Uterus (tissue), 4 donors: ENCODE data around the gene PUSL1. TPM values are rescaled to one million over a fixed set of nuclear protein-coding genes. Genes with fewer than 3 reads are reported as not detected.

Experiments used
- DNase-seq, 2 donors: peaks; one replicate each; pipeline ENCODE4 v3.0.0-alpha.2; 2019 to 2020
- H3K27ac ChIP-seq, 2 donors: fragments of 200-600 bp; sonication (generic); 1 replicate in 1 of 2; 2 replicates in 1 of 2; pipeline ENCODE4 v1.5.1; 2016 to 2018
- H3K27me3 ChIP-seq, 2 donors: fragments of 200-600 bp; sonication (generic); one replicate each; pipeline ENCODE4 v1.5.1; 2018 to 2019; ENCODE audit warnings: control low read depth in 1 of 2
- H3K36me3 ChIP-seq, 2 donors: fragments of 200-600 bp; sonication (generic); one replicate each; pipeline ENCODE4 v1.5.1; 2019; ENCODE audit warnings: control low read depth in 1 of 2
- H3K4me1 ChIP-seq, 2 donors: fragments of 200-600 bp; sonication (generic); one replicate each; pipeline ENCODE4 v1.5.1; 2018 to 2019; ENCODE audit warnings: control low read depth in 1 of 2
- H3K4me3 ChIP-seq, 2 donors: fragments of 200-600 bp; sonication (generic); 1 replicate in 1 of 2; 2 replicates in 1 of 2; pipeline ENCODE4 v1.5.1; 2018 to 2019; ENCODE audit warnings: mild to moderate bottlenecking in 1 of 2
- H3K9me3 ChIP-seq, 2 donors: fragments of 200-600 bp; sonication (generic); one replicate each; pipeline ENCODE4 v1.5.1; 2019; ENCODE audit warnings: control low read depth in 1 of 2
- CTCF ChIP-seq, 4 experiments: fragments of 200-600 bp in 2 of 4; fragments of 450-650 bp in 2 of 4; sonication (generic) in 2 of 4; IDR thresholded peaks; one replicate each; pipeline ENCODE4 v1.5.1; 2016 to 2019; ENCODE audit warnings: antibody characterized with exemption in 4 of 4, mild to moderate bottlenecking in 2 of 4, moderate library complexity in 1 of 4
- POLR2A ChIP-seq, 2 donors: fragments of 450-650 bp; IDR thresholded peaks; one replicate each; pipeline ENCODE4 v1.6.1; 2016; ENCODE audit warnings: antibody characterized with exemption in 2 of 2, mild to moderate bottlenecking in 1 of 2, moderate library complexity in 1 of 2
- intact Hi-C: fragments of 100-400 bp; cut with DNase I; formaldehyde crosslinking; loops from one replicate; pipeline ENCODE4 v1.15.1; 2023; ENCODE audit warnings: low total_unique reads
- total RNA-seq, 4 donors: library from RNA; depleted of rRNA in 3 of 4; stranded (reverse); fragments of >200 nt in 3 of 4; gene quantifications; one replicate each; pipeline versions ENCODE4 v1.1.0 to v1.2.4, GENCODE V29; 2014 to 2023
- donor health status: DM: yes; HTN: yes; CAD: no.

The PUSL1 gene
- total RNA-seq, 4 donors from 2014 or later, result 14.7 to 34.1 (median 24.3) TPM

DNA sequence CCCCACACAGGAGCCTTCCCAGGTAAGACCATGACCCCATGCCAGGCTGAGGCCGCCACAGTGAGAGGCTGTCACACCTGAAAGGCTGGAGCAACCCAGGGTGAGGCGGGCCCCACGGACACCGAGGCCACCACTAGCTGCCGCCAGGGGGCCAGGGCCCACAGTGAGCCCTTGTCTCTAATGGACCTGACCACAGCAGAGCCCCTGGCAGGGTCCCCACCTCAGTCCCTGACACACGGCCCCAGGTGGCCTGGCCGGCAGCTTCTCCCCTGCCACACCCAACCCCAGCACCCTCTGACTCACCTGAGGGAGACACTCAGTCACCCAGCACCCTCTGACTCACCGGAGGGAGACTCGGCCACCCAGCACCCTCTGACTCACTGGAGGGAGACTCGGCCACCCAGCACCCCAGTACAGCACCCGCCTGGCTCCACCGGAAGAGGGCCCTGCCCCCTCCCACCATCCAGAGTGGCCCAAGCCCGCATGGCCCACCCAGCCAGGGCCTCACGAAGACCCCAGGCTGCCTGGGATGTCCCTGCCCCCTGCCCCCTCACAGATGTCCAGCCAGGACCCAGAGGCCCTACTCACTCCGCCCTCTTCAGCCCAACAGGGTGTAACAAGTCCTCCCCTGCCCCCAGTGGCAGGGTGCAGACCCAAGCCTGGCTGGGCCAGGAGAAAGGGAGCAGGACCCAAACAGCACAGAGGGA, 36.4 kb downstream of the PUSL1 start:
- TF ChIP-seq POLR2A (IDR thresholded peaks at IDR 0.05) (no peak), CTCF (IDR thresholded peaks at IDR 0.05) (peak in 2 of 4 experiments; percentile 24 to 25)
- Histone ChIP-seq H3K27me3 (no peaks in the 10 kb centered on the region), H3K9me3 (no peaks in the 10 kb centered on the region), H3K36me3 (no peaks in the 10 kb centered on the region), H3K4me3 (no peak overlapping the region), H3K4me1 (peaks cover 16 to 25% of the 10 kb centered on the region in 2 donors), H3K27ac (peak overlapping the region in 1 of 2 donors; percentile 23)
- DNase-seq, result no peak
- intact Hi-C loops, result no loop called here

- TF ChIP-seq POLR2A (IDR thresholded peaks at IDR 0.05) (no peak), CTCF (IDR thresholded peaks at IDR 0.05) (no peak)
- H3K4me3 ChIP-seq, result no peak overlapping the region
- peaks cover 16 to 25% of the 10 kb centered on the region in 2 donors for H3K4me1 ChIP-seq
- H3K9me3 ChIP-seq, result no peaks in the 10 kb centered on the region
- no peaks in the 10 kb centered on the region for H3K36me3 ChIP-seq
- H3K27me3 ChIP-seq, result no peaks in the 10 kb centered on the region
- H3K27ac ChIP-seq, result peak overlapping the region in 1 of 2 donors; percentile 23
- intact Hi-C loops, result no loop called here
- no peak for DNase-seq
These were observed 37.0 kb downstream of the PUSL1 start for GRCh38 chr1:1345384-1345783.

DNA sequence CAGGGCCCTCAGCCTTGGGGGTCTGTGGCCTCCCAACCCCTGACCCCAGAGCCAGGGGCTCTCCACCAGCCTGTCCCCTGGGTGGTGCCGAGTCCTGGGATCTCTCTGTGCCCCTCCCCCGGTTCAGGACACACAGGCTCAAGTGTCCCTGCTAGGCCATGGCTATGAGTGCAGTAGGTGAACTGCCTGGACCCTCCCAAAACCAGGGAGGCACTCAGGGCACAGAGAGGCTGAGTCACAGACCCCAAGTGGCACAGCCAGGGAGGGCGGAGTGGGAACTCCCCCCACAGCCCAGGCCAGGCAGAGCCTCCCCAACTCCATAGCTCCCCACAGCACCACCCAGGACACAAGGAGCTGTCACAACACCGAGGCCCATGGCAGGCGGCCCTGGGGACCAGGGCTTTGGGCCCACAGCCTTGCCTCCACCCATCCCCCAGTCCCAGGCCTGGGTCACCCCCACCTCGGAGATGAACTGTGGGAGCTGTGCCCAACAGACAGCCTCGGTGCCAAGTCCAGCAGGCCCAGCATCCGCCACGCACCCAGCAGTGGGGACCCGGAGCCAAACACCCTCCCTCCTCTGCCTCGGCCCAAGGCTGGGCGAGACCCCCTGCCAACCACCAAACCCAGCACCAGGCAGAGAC, 37.6 kb downstream of the PUSL1 start:
- intact Hi-C loops, result no loop called here

GRCh38 chr1:1346501-1346890, 38.1 kb downstream of the PUSL1 start:
- intact Hi-C loops, result no loop called here
- Histone ChIP-seq H3K27me3 (no peaks in the 10 kb centered on the region), H3K36me3 (no peaks in the 10 kb centered on the region), H3K4me3 (no peak overlapping the region), H3K9me3 (no peaks in the 10 kb centered on the region), H3K27ac (peak overlapping the region in 1 of 2 donors; percentile 4), H3K4me1 (peaks cover 16 to 25% of the 10 kb centered on the region in 2 donors)
- DNase-seq, result no peak
- no peak for TF ChIP-seq CTCF (IDR thresholded peaks at IDR 0.05)
- no peak for TF ChIP-seq POLR2A (IDR thresholded peaks at IDR 0.05)

More for the DNA sequence above, 37.6 kb downstream of the PUSL1 start:
- TF ChIP-seq POLR2A (IDR thresholded peaks at IDR 0.05) (no peak), CTCF (IDR thresholded peaks at IDR 0.05) (no peak)
- no peak for DNase-seq
- H3K4me1 ChIP-seq, result peaks cover 16 to 25% of the 10 kb centered on the region in 2 donors
- no peaks in the 10 kb centered on the region for H3K9me3 ChIP-seq
- H3K36me3 ChIP-seq, result no peaks in the 10 kb centered on the region
- H3K27me3 ChIP-seq, result no peaks in the 10 kb centered on the region
- peak overlapping the region in 1 of 2 donors; percentile 23 for H3K27ac ChIP-seq
- H3K4me3 ChIP-seq, result no peak overlapping the region

GRCh38 chr1:1347026-1347595, 38.7 kb downstream of the PUSL1 start:
- no peaks in the 10 kb centered on the region for H3K36me3 ChIP-seq
- peaks cover 16 to 25% of the 10 kb centered on the region in 2 donors for H3K4me1 ChIP-seq
- no peaks in the 10 kb centered on the region for H3K9me3 ChIP-seq
- H3K4me3 ChIP-seq, result peak overlapping the region in 1 of 2 donors; percentile 85
- H3K27me3 ChIP-seq, result no peaks in the 10 kb centered on the region
- TF ChIP-seq POLR2A (IDR thresholded peaks at IDR 0.05), result no peak
- TF ChIP-seq CTCF (IDR thresholded peaks at IDR 0.05), result no peak
- DNase-seq, result no peak
- H3K27ac ChIP-seq, result peak overlapping the region in 1 of 2 donors; percentile 73
- intact Hi-C loops, result no loop called here
